ENCODE measurements around the gene CADM1. TPM values are rescaled to one million over a fixed set of nuclear protein-coding genes. Genes with fewer than 3 reads are reported as not detected.

Gene CADM1
- total RNA-seq, 1 experiment from 2014 or later: 1.1 TPM

DNA sequence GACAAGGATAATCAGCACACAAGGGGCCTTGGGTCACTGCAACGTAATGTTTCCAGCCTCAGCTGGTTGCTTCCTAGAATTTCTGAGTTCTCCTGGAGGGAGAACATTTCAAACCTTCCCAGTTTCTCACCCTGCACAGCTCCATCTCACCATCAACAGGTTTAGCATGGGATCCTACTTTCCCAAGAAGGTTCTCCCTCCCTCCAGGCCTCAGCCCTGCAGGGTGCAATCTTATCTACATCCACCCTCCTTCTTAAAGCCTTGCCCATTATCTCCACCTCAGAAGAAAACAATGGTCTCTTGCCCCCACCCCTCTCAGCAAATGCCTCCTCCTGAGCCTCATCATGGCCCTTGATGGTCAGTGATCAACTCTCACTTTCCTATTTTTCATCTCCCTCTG is 23.6 kb downstream of the CADM1 start:
- no peaks in the 10 kb centered on the region for H3K79me2 ChIP-seq (ENCODE audit: low read length)
- H3K27ac ChIP-seq (ENCODE audit: low read length): no peak overlapping the region
- H3K4me3 ChIP-seq (ENCODE audit: low read length): no peak overlapping the region
- H2AFZ ChIP-seq (ENCODE audit: low read length): no peak overlapping the region
- no peak for DNase-seq
- H4K20me1 ChIP-seq (ENCODE audit: low read length): no peaks in the 10 kb centered on the region
- no peak overlapping the region for H3K9ac ChIP-seq (ENCODE audit: low read length)
- BruUV-seq (replicated peaks): no TSS peak
- no peaks in the 10 kb centered on the region for H3K9me2 ChIP-seq (replicated peaks; ENCODE audit: low read length)
- peaks cover 11% of the 10 kb centered on the region for H3K9me3 ChIP-seq (ENCODE audit: low read length)
- intact Hi-C loops (cut with micrococcal nuclease): no loop called here
- no peak for ATAC-seq
- TF ChIP-seq, protein P1, sequence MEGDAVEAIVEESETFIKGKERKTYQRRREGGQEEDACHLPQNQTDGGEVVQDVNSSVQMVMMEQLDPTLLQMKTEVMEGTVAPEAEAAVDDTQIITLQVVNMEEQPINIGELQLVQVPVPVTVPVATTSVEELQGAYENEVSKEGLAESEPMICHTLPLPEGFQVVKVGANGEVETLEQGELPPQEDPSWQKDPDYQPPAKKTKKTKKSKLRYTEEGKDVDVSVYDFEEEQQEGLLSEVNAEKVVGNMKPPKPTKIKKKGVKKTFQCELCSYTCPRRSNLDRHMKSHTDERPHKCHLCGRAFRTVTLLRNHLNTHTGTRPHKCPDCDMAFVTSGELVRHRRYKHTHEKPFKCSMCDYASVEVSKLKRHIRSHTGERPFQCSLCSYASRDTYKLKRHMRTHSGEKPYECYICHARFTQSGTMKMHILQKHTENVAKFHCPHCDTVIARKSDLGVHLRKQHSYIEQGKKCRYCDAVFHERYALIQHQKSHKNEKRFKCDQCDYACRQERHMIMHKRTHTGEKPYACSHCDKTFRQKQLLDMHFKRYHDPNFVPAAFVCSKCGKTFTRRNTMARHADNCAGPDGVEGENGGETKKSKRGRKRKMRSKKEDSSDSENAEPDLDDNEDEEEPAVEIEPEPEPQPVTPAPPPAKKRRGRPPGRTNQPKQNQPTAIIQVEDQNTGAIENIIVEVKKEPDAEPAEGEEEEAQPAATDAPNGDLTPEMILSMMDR (conservative IDR thresholded peaks at IDR 0.05; ENCODE audit: low read depth, low read length): no peak
- no peak for TF ChIP-seq EZH2phosphoT487 (IDR thresholded peaks at IDR 0.05; ENCODE audit: borderline replicate concordance, low read length)
- TF ChIP-seq EZH2 (IDR thresholded peaks at IDR 0.05; ENCODE audit: low read length, unreplicated experiment): no peak
- no peaks in the 10 kb centered on the region for H3F3A ChIP-seq (ENCODE audit: low read length, unreplicated experiment)
- CTCF ChIA-PET: no interaction called here
- no peaks in the 10 kb centered on the region for H3K36me3 ChIP-seq (ENCODE audit: low read depth, low read length)
- H3K27me3 ChIP-seq (ENCODE audit: low read length): no peaks in the 10 kb centered on the region
- H3K4me2 ChIP-seq (ENCODE audit: low read length): no peak overlapping the region
- POLR2A ChIA-PET (ENCODE audit: unreplicated experiment): no interaction called here
- no peaks in the 10 kb centered on the region for H3K4me1 ChIP-seq (ENCODE audit: insufficient read depth, low read length)

DNA sequence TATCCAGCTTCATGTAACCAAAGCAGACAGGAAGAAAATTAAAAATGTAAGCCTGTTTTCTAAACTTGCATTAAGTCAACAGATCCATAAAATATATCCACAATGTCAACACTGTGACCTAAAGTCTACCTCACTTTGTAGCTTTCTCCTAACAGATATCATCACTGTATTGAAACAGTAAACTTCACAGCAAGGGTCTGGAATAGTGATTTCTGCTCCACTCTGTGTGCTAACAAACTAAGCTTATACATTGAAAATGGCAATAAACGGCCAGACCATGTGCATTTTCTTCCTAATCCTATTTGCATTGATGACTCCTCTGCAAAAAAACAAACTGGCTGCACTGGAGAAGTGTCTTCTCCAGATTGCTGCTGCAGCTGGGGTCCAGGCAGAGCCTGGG is 26.8 kb downstream of the CADM1 start:
- no peaks in the 10 kb centered on the region for H3K36me3 ChIP-seq (ENCODE audit: low read depth, low read length)
- no peak overlapping the region for H3K4me2 ChIP-seq (ENCODE audit: low read length)
- no peaks in the 10 kb centered on the region for H3K27me3 ChIP-seq (ENCODE audit: low read length)
- ChIA-PET POLR2A (ENCODE audit: unreplicated experiment) (no interaction called here), CTCF (no interaction called here)
- no peak overlapping the region for H3K27ac ChIP-seq (ENCODE audit: low read length)
- H3F3A ChIP-seq (ENCODE audit: low read length, unreplicated experiment): no peaks in the 10 kb centered on the region
- H3K9me2 ChIP-seq (replicated peaks; ENCODE audit: low read length): no peaks in the 10 kb centered on the region
- H3K9me3 ChIP-seq (ENCODE audit: low read length): peaks cover 14% of the 10 kb centered on the region
- H3K79me2 ChIP-seq (ENCODE audit: low read length): no peaks in the 10 kb centered on the region
- no peaks in the 10 kb centered on the region for H3K4me1 ChIP-seq (ENCODE audit: insufficient read depth, low read length)
- H3K9ac ChIP-seq (ENCODE audit: low read length): no peak overlapping the region
- BruUV-seq (replicated peaks): no TSS peak
- intact Hi-C loops (cut with micrococcal nuclease): no loop called here
- TF ChIP-seq EZH2phosphoT487 (IDR thresholded peaks at IDR 0.05; ENCODE audit: borderline replicate concordance, low read length): no peak
- TF ChIP-seq, protein P1 (conservative IDR thresholded peaks at IDR 0.05; ENCODE audit: low read depth, low read length): no peak
- no peak for TF ChIP-seq EZH2 (IDR thresholded peaks at IDR 0.05; ENCODE audit: low read length, unreplicated experiment)
- no peak overlapping the region for H2AFZ ChIP-seq (ENCODE audit: low read length)
- ATAC-seq: no peak
- no peaks in the 10 kb centered on the region for H4K20me1 ChIP-seq (ENCODE audit: low read length)
- H3K4me3 ChIP-seq (ENCODE audit: low read length): no peak overlapping the region
- no peak for DNase-seq

DNA sequence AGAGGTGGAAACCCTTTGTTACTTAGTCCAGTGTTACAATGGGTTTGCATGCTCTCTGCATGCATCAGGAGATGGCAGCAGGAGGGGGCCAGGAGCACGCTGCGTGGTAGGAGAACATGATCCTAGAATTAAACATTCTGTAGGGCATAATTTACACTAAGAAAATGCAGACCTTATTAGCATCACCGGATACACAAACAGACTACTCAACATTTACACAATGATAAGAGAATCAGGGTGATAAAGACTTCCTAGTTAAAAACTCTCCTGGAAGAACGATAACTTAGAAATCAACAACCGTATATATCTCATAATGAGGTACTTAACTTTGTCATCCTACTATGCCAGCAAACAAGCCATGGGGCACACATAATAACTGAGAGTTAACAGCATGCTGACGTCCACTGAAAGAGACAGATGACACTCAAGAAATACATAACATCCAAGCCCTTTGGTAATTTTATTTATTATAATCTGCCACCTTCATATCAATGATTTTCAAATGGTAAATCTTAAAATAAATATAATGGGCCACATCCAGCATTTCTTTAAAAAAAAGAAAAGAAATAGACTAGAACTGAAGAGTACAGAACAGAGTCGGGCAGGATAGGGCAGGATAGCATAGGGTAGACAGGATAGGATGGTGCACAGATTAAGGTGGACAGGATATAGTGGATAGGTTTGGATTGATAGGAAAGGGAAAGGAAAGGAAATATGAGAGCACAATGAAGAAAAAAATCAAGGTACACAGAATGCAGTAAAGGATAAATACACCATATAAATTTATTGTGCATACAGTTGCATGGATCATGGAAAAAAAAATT is 27.5 kb downstream of the CADM1 start:
- no peaks in the 10 kb centered on the region for H3K27me3 ChIP-seq (ENCODE audit: low read length)
- no peak overlapping the region for H3K27ac ChIP-seq (ENCODE audit: low read length)
- BruUV-seq (replicated peaks): no TSS peak
- CTCF ChIA-PET: no interaction called here
- H2AFZ ChIP-seq (ENCODE audit: low read length): no peak overlapping the region
- TF ChIP-seq EZH2 (IDR thresholded peaks at IDR 0.05; ENCODE audit: low read length, unreplicated experiment) (no peak), EZH2phosphoT487 (IDR thresholded peaks at IDR 0.05; ENCODE audit: borderline replicate concordance, low read length) (no peak)
- TF ChIP-seq, protein P1 (conservative IDR thresholded peaks at IDR 0.05; ENCODE audit: low read depth, low read length): no peak
- no peaks in the 10 kb centered on the region for H4K20me1 ChIP-seq (ENCODE audit: low read length)
- ATAC-seq (no peak), DNase-seq (no peak)
- H3K4me2 ChIP-seq (ENCODE audit: low read length): no peak overlapping the region
- no peak overlapping the region for H3K4me3 ChIP-seq (ENCODE audit: low read length)
- intact Hi-C loops (cut with micrococcal nuclease): no loop called here
- no peak overlapping the region for H3K9ac ChIP-seq (ENCODE audit: low read length)
- H3K79me2 ChIP-seq (ENCODE audit: low read length): no peaks in the 10 kb centered on the region
- POLR2A ChIA-PET (ENCODE audit: unreplicated experiment): no interaction called here
- H3F3A ChIP-seq (ENCODE audit: low read length, unreplicated experiment): no peaks in the 10 kb centered on the region
- H3K36me3 ChIP-seq (ENCODE audit: low read depth, low read length): no peaks in the 10 kb centered on the region
- no peaks in the 10 kb centered on the region for H3K9me2 ChIP-seq (replicated peaks; ENCODE audit: low read length)
- H3K9me3 ChIP-seq (ENCODE audit: low read length): peaks cover 12% of the 10 kb centered on the region; the same call in 1 of the 2 replicates
- H3K4me1 ChIP-seq (ENCODE audit: insufficient read depth, low read length): no peaks in the 10 kb centered on the region
